ENCODE measurements around the gene MED1. TPM values are rescaled to one million over a fixed set of nuclear protein-coding genes. Genes with fewer than 3 reads are reported as not detected.
A peak's percentile ranks its signal among the peaks of the same experiment; 100 is the strongest.

The MED1 gene
- total RNA-seq, 1 experiment from 2014 or later = 41.4 TPM

GRCh38 chr17:39402890-39403605, 48.0 kb downstream of the MED1 start:
- peaks cover 3% of the 10 kb centered on the region for H3K36me3 ChIP-seq (ENCODE audit: control insufficient read depth, insufficient read depth, low read length)
- peak overlapping the region in 1 of 2 experiments; percentile 14; a peak in 1 of 4 replicates for H3K4me3 ChIP-seq (ENCODE audit: low read depth in 2 of 2, low read length in 2 of 2)
- no TSS peak for BruUV-seq (replicated peaks)
- DNase-seq (ENCODE audit: low read depth, low spot score) = no peak
- CTCF ChIA-PET = no interaction called here
- in situ Hi-C loops (cut with HindIII; ENCODE audit: low pct_unique_long_range_greater_than_20kb, low sequenced_read_pairs) = no loop called here
- POLR2A ChIA-PET = no interaction called here
- no peaks in the 10 kb centered on the region for H3K9me3 ChIP-seq (ENCODE audit: control insufficient read depth, insufficient read depth, low read depth, low read length)
- peaks cover 9% of the 10 kb centered on the region for H3K4me1 ChIP-seq (ENCODE audit: control insufficient read depth, insufficient read depth, low read length)
- TF ChIP-seq POLR2AphosphoS5 (IDR thresholded peaks at IDR 0.05; ENCODE audit: low read depth, low read length) (no peak), REST (IDR thresholded peaks at IDR 0.05; ENCODE audit: insufficient read depth in 1 of 2, low read depth in 2 of 2, low read length in 1 of 2) (no peak), CTCF (IDR thresholded peaks at IDR 0.05) (no peak), SIN3A (IDR thresholded peaks at IDR 0.05; ENCODE audit: borderline replicate concordance, insufficient read depth, low read depth, low read length) (no peak)
- ATAC-seq = no peak
- H3K27me3 ChIP-seq (ENCODE audit: control insufficient read depth, insufficient read depth, low read length) = no peaks in the 10 kb centered on the region
- intact Hi-C loops (cut with micrococcal nuclease; ENCODE audit: unreplicated experiment) = no loop called here
- no peak overlapping the region for H3K27ac ChIP-seq (ENCODE audit: low read length)

- intact Hi-C loops (cut with micrococcal nuclease; ENCODE audit: unreplicated experiment) = no loop called here
- ATAC-seq = peak; percentile 86
- ChIA-PET CTCF (no interaction called here), POLR2A (no interaction called here)
- in situ Hi-C loops (cut with HindIII; ENCODE audit: low pct_unique_long_range_greater_than_20kb, low sequenced_read_pairs) = no loop called here
- peak; percentile 42 for DNase-seq (ENCODE audit: low read depth, low spot score)
- Histone ChIP-seq H3K4me3 (ENCODE audit: low read depth in 2 of 2, low read length in 2 of 2) (peak overlapping the region; percentile 78 to 90), H3K4me1 (ENCODE audit: control insufficient read depth, insufficient read depth, low read length) (peaks cover 9% of the 10 kb centered on the region), H3K27me3 (ENCODE audit: control insufficient read depth, insufficient read depth, low read length) (no peaks in the 10 kb centered on the region), H3K27ac (ENCODE audit: low read length) (no peak overlapping the region), H3K9me3 (ENCODE audit: control insufficient read depth, insufficient read depth, low read depth, low read length) (no peaks in the 10 kb centered on the region), H3K36me3 (ENCODE audit: control insufficient read depth, insufficient read depth, low read length) (no peaks in the 10 kb centered on the region; the same call in none of the 2 replicates)
- TF ChIP-seq CTCF (IDR thresholded peaks at IDR 0.05) (no peak), SIN3A (IDR thresholded peaks at IDR 0.05; ENCODE audit: borderline replicate concordance, insufficient read depth, low read depth, low read length) (peak; percentile 98), TCF7L2 (IDR thresholded peaks at IDR 0.05; ENCODE audit: low read depth, low read length) (no peak), REST (IDR thresholded peaks at IDR 0.05; ENCODE audit: insufficient read depth in 1 of 2, low read depth in 2 of 2, low read length in 1 of 2) (no peak)
- BruUV-seq (replicated peaks) = no TSS peak
Measured at GRCh38 chr17:39402244-39402889, 48.7 kb downstream of the MED1 start.

All from Panc1 (cell line).